Measurements from ENCODE around the gene FLNB.

DNA sequence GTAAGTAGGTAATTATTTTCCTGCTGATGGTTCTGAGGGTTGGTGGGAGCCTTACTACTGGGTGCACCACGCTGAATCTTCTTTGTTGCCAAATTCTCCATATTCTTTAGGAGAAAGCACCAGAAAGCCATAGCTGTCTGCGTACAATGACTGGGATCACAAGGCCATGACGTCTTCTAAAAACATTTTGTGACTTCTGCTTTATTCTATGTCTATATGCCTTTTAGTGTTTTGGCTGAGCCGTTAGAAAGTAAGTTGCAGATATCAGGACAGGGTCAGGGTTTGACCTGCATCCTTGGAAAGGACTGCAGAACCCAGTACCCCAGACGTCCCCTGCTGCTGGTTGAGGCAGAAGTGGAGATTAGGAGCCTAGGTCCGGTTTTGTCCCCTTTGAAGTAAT, 107.0 kb downstream of the FLNB start:
- TF ChIP-seq SETDB1 (IDR thresholded peaks at IDR 0.05; ENCODE audit: low read length), result no peak
- no peak for TF ChIP-seq FOXK2 (conservative IDR thresholded peaks at IDR 0.05 in 1 of 2, IDR thresholded peaks at IDR 0.05 in 1 of 2; ENCODE audit: low read depth in 2 of 2)
- no peak for TF ChIP-seq GTF2F1 (IDR thresholded peaks at IDR 0.05; ENCODE audit: low read depth, low read length)
- no peak for TF ChIP-seq GABPB1 (CRISPR knock-in tag; IDR thresholded peaks at IDR 0.05)
- TF ChIP-seq, protein P1, sequence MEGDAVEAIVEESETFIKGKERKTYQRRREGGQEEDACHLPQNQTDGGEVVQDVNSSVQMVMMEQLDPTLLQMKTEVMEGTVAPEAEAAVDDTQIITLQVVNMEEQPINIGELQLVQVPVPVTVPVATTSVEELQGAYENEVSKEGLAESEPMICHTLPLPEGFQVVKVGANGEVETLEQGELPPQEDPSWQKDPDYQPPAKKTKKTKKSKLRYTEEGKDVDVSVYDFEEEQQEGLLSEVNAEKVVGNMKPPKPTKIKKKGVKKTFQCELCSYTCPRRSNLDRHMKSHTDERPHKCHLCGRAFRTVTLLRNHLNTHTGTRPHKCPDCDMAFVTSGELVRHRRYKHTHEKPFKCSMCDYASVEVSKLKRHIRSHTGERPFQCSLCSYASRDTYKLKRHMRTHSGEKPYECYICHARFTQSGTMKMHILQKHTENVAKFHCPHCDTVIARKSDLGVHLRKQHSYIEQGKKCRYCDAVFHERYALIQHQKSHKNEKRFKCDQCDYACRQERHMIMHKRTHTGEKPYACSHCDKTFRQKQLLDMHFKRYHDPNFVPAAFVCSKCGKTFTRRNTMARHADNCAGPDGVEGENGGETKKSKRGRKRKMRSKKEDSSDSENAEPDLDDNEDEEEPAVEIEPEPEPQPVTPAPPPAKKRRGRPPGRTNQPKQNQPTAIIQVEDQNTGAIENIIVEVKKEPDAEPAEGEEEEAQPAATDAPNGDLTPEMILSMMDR (IDR thresholded peaks at IDR 0.05 in 2 of 3, conservative IDR thresholded peaks at IDR 0.05 in 1 of 3; ENCODE audit: insufficient read depth in 2 of 3, low read depth in 1 of 3, low read length in 3 of 3), result no peak
- TF ChIP-seq ETS1 (conservative IDR thresholded peaks at IDR 0.05; ENCODE audit: control insufficient read depth, low read depth, low read length), result no peak
- TF ChIP-seq ZBTB49 (CRISPR knock-in tag; IDR thresholded peaks at IDR 0.05; ENCODE audit: borderline replicate concordance), result no peak
- TF ChIP-seq ZNF431 (CRISPR knock-in tag; IDR thresholded peaks at IDR 0.05), result no peak

Measured in K562 (cell line).